NCI-H146 (cell line): Measurements from ENCODE around the gene ALOX15.
"Not testable (repeated sequence)": the region's sequence is repeated elsewhere in the genome, so short reads cannot be mapped to it uniquely, and the experiment has no call there.

Source experiments
- DNase-seq: peaks from one replicate; lab custom pipeline; 2025; lab: John Stamatoyannopoulos, UW

Gene ALOX15

GRCh38 chr17:4617590-4618351 lies 23.7 kb downstream of the ALOX15 start:
- no peak for DNase-seq

DNA sequence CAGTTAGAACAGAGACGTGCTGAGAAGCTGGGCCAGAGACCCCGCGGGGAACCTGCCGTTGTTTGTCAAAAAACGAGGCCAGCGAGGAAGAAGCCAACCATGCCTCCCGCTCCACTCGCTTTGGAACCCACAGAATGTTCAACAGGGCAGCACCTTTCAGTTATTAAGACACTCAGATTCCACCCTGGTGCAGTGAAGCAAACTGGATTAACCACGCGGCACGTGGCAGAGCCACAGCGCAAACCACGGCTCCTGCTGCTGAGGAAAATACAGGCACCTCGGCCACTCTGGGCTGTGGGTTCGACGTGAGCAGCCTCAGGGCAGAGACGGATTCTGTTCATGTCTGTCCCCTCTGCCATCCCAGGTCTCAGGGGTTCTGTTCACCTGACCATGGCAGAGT lies 24.4 kb downstream of the ALOX15 start:
- no peak for DNase-seq

DNA sequence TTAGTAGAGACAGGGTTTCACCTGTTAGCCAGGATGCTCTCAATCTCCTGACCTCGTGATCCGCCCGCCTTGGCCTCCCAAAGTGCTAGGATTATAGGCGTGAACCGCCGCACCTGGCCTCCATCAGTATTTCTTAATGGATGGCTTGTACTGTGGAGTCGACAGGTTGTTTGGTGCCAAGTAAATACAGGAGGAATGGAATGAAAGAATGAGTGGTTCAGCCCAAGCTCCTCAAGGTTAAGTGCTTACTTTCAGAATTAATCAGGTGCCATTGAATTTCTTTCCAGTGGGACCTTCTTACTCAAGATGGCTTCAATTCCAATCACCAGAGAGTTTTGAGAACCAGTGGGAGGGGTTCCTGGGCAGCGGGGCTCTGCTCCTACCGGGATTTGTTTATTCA lies 25.0 kb downstream of the ALOX15 start:
- peak; percentile 45 for DNase-seq

DNA sequence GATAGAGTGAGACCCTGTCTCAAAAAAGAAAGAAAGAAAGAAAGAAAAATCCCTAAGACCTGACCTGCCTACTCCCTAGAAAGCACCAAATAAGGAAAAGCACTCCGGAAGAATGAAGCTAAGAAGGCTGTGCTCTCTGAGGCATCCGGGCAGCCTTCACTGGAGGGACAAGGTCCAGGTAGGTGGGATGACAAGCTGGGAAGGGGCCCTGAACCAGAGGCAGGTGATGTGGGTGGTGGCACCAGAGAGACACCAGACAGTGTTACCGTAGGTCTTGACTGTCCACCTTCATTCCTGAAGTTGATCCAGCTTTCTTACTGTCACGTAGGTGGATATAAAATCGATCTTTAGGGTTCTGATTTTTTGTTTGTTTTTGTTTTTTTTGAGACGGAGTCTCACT lies 30.8 kb downstream of the ALOX15 start:
- no peak for DNase-seq

- no peak for DNase-seq
Measured at GRCh38 chr17:4610162-4610561, 31.3 kb downstream of the ALOX15 start.

- no peak for DNase-seq
Measured at GRCh38 chr17:4609761-4610160, 31.7 kb downstream of the ALOX15 start.

GRCh38 chr17:4607773-4608187 lies 33.7 kb downstream of the ALOX15 start:
- no peak for DNase-seq

DNA sequence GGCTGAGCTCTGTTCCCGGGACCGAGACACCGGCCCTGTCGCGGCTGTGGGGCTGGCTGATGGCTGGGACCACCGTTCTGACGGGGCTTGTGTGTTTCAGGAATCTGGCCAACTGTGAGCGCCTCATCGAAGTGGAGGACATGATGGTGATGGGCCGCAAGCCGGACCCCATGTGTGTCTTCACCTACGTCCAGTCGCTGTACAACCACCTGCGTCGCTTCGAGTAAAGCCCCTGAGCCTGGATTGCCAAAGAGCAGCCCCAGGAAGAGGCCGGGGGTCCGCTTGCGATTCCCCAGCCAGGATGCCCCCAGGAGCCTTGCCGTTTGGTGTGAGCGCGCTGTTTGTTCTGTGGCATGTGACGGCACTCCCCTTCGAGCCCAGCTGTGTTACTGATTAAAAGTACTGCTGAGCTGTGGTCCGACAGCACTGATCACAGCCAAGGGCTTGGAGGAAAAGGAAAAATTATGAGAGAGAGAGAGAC lies 34.2 kb downstream of the ALOX15 start:
- DNase-seq = no peak

GRCh38 chr17:4605826-4606225 lies 35.7 kb downstream of the ALOX15 start:
- DNase-seq = no peak

- DNase-seq = not testable (repeated sequence)
Measured at GRCh38 chr17:4604736-4605135, 36.7 kb downstream of the ALOX15 start.

DNA sequence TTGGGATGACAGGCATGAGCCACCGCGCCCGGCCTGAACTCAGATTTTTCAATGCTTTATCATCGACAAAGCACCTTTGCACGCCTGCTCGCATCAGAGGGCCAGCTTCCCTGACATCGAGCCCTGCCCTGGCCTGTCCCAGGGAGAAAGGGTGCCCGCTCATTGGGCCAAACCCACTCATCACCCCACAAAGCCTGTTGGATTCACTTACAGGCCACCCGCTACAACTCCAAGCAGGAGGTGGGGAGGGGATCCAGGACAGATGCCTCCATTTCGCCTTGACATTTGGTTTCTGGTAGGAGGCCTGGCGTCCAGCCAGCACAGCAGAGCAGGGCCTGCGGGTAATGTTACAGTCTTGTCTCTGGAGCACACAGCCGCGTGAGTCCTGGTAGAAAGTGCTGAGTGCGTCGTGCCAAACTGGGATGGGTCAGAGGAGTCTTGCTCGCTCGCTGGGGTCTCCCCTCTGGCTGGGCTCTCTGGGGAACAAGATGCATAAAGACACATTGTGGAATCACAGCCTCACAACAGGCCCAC lies 37.3 kb downstream of the ALOX15 start:
- DNase-seq = peak; percentile 21

DNA sequence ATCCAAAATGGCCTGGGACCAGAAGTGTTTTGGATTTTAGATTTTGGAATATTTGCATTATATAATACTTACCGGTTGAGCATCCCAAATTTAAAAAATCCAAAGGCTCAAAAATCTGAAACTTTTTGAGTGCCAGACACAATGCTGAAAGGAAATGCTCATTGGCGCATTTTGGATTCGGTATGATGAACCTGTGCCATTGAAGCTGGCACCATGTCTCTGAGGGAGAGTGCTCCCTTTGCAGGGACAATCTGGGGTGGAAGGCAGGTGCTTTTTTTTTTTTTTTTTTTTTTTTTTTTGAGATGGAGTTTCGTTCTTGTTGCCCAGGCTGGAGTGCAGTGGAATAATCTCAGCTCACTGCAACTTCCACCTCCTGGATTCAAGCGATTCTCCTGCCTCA lies 39.4 kb downstream of the ALOX15 start:
- DNase-seq = no peak

DNA sequence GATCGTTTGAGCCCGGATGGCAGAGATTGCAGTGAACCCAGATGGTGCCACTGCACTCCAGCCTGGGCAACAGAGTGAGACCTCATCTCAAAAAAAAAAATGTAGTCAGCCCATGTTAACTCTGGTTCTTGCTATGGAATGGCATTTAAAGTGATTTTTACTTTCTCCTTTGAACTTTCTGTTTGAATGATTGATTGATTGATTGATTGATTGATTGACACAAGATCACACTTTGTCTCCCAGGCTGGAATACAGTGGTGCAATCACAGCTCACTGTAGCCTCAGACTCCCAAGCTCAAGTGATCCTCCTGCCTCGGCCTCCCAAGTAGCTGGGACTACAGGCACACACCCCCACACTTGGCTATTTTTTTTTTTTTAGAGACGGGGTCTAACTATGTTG lies 40.2 kb downstream of the ALOX15 start:
- no peak for DNase-seq

GRCh38 chr17:4600563-4600962 lies 40.9 kb downstream of the ALOX15 start:
- DNase-seq = peak; percentile 60

DNA sequence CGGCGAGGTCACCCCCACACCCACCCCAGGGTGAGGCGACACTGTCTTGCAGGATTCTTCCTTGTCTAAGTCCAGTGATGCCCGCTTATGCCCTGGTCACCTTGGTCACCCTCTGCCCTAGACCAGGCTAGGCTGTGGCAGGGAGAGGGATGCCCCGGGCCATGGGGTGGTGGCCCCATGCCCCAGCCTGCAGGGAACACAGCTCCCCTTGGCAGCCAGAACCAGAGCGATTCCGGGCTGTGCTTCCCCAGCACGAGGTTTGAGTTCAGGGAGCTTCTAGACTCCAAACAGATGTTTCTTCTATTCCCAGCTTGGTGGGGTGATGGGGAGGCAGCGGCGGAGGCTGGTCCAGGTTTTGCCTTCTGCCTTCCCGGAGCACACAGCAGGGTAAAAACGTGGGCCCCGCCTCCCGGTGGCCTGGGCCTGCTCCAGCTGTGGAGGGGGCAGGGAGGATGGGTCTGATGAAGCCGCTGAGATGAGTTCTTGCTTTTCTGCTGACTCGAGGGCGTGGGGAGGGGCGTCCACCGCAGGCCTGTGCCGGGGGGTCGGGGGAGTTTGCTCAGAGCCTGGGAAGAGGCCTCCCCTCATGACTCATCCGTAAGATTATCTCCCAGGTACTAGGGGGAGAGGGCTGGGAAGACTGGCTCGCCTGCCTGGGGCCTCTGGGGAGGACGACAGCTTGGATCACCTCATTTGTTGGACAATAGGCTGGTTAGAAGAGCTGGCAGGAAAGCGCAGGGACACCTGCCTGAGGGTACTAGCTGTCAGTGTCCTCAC lies 41.8 kb downstream of the ALOX15 start:
- DNase-seq = peak; percentile 83

GRCh38 chr17:4598776-4599504 lies 42.5 kb downstream of the ALOX15 start:
- no peak for DNase-seq

- no peak for DNase-seq
Measured at GRCh38 chr17:4597975-4598374, 43.5 kb downstream of the ALOX15 start.

GRCh38 chr17:4596636-4597380 lies 44.7 kb downstream of the ALOX15 start:
- no peak for DNase-seq

DNA sequence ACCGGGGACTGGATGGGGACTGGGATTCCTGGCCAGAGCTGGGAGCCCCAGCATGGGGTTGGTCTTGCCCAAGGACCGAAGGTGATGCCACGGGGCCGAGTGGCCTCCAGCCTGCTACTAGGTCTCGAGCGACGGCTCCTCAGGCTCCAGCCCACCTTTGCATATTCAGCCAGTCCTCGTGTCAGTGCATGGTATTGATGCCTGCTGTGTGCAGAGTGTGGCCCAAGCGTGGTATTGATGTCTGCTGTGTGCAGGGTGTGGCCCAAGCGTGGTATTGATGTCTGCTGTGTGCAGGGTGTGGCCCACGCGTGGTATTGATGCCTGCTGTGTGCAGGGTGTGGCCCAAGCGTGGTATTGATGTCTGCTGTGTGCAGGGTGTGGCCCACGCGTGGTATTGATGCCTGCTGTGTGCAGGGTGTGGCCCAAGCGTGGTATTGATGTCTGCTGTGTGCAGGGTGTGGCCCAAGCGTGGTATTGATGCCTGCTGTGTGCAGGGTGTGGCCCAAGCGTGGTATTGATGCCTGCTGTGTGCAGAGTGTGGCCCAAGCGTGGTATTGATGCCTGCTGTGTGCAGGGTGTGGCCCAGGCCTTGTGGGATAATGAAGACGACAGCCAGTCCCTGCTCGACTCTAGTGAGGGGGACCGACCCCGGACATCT lies 45.7 kb downstream of the ALOX15 start:
- not testable (repeated sequence) for DNase-seq

DNA sequence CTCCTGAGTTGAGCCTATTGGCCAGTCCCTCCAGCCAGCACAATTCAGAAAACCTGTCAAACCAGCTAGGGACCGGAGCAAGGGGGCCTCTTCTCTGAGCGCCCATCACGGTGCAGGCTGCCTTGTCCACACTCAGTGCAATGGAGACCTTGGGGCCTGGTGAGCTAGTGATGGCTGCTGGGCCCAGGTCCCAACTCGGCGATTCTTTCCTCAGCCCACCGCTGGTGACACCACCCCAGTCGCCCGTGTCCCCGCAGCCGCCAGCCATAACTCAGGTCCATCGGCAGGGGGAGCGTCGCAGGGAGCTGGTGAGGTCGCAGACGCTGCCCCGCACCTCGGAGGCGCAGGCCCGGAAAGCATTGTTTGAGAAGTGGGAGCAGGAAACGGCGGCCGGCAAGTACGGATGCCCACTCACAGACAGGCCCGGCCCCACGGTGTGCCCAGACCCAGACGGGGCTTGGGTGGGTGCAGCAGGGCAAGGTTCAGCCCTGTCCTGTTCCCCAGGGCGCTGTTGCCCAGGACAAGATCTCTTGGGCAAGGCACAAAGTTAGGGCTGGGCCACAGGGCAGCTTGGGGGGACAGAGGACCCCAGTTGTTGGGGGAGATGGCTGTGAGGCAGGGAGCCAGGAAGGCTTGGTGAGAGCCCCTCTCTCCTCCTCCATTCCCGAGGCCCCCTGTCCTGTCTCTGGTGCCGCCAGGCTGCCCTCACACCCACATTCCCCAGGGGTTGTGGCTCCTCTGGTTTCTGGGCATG lies 46.4 kb downstream of the ALOX15 start:
- peak; percentile 19 for DNase-seq
